ENCODE results near the gene IDE.

GRCh38 chr10:92544296-92544695, 29.6 kb downstream of the IDE start:
- TF ChIP-seq CTCF (conservative IDR thresholded peaks at IDR 0.05 in 1 of 2, IDR thresholded peaks at IDR 0.05 in 1 of 2; ENCODE audit: extremely low read depth in 1 of 2, insufficient read depth in 1 of 2, low read depth in 1 of 2, low read length in 2 of 2) (no peak), EZH2 (IDR thresholded peaks at IDR 0.05; ENCODE audit: borderline replicate concordance, low read length) (no peak)
